Measurements from ENCODE around the gene TBL1XR1. TPM values are rescaled to one million over a fixed set of nuclear protein-coding genes. Genes with fewer than 3 reads are reported as not detected.
A peak's percentile ranks its signal among the peaks of the same experiment; 100 is the strongest.

Gene TBL1XR1
- total and polyA plus RNA-seq, 2 of the 4 experiments (the other 2 are of a cell fraction) = 25.2 to 170 TPM

DNA sequence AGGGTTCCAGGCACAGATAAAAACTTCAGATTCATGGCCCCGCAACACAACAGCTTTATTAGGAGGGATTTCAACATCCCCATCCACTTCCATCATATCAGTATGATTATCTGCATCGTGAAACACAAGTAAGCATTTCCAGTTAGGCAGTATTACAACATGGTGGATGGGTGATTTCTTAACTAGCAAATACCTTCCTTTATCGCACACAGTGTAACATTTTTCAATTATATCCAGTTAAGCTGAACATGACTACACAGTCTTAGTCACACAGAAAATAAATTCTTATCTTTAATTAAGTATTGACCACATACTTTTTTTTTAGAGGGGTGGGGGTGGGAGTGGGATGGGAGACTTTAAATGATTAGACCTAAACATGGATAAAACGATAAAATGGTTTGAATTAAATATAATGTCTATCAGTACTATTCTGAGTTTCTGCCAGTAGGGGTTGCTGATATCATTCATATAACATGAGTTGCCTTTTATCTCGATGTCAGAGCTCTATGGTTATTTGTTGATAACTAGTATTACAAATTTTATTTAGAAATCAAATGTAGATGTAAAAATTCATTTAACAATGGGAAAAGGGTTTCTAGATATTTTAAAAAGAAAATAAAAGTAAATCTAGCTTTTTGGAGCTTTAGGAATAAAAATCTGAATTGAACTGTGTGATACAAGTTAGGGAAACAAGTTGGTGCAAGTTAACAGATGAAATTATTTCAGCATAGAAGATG lies 146.6 kb downstream of the TBL1XR1 start:
- Histone ChIP-seq H3K27me3 (ENCODE audit: control insufficient read depth, insufficient read depth, low read length) (no peaks in the 10 kb centered on the region), H3K23ac (ENCODE audit: low read depth, low read length) (no peak overlapping the region), H3K79me1 (ENCODE audit: low read depth in 1 of 2, low read length in 2 of 2) (peaks cover 16 to 35% of the 10 kb centered on the region in 2 experiments), H3K9ac (ENCODE audit: low read depth, low read length) (no peak overlapping the region), H2AFZ (replicated peaks; ENCODE audit: low read length, poor library complexity) (no peak overlapping the region), H3K56ac (ENCODE audit: extremely low read depth, insufficient read depth, low read length) (no peak overlapping the region), H3K14ac (replicated peaks; ENCODE audit: low read depth, low read length) (no peak overlapping the region), H3K4me1 (ENCODE audit: control insufficient read depth, insufficient read depth, low read length) (no peaks in the 10 kb centered on the region), H4K5ac (ENCODE audit: low read depth, low read length) (no peak overlapping the region; the same call in 1 of the 2 replicates), H2BK120ac (ENCODE audit: low read depth, low read length) (peak overlapping the region; percentile 16; the same call in 1 of the 2 replicates), H3K27ac (ENCODE audit: insufficient read depth, low read length) (no peak overlapping the region; the same call in 1 of the 2 replicates), H2BK5ac (ENCODE audit: low read depth, low read length, poor library complexity, severe bottlenecking) (peak overlapping the region; percentile 0), H3K9me1 (ENCODE audit: insufficient read depth, low read length) (no peaks in the 10 kb centered on the region), H3K4me3 (ENCODE audit: insufficient read depth, low read depth, low read length) (no peak overlapping the region), H3K4me2 (ENCODE audit: low read depth, low read length) (no peak overlapping the region), H2AK5ac (ENCODE audit: low read depth, low read length) (no peak overlapping the region), H4K20me1 (ENCODE audit: insufficient read depth, low read length) (no peaks in the 10 kb centered on the region), H2BK15ac (ENCODE audit: low read depth, low read length) (no peak overlapping the region), H3K18ac (ENCODE audit: low read depth, low read length) (0 out of 2 replicates have a peak overlapping the region, but pooled peaks have one; percentile 43), H3K4ac (ENCODE audit: low read depth, low read length) (no peak overlapping the region), H2BK20ac (ENCODE audit: low read depth, low read length) (peak overlapping the region; percentile 38; the same call in 1 of the 2 replicates), H2AK9ac (replicated peaks; ENCODE audit: low read depth, low read length, poor library complexity) (no peak overlapping the region), H4K91ac (ENCODE audit: insufficient read depth, low read depth, low read length) (no peak overlapping the region), H3K9me3 (ENCODE audit: control insufficient read depth, insufficient read depth, low read length) (no peaks in the 10 kb centered on the region), H4K8ac (ENCODE audit: low read depth in 2 of 2, low read length in 2 of 2) (no peak overlapping the region; a peak in 1 of 4 replicates), H3K36me3 (ENCODE audit: control insufficient read depth, insufficient read depth, low read length) (peaks cover 22% of the 10 kb centered on the region)
- CTCF ChIA-PET = interaction anchor here (0.6 to 1.5 kb wide), 6 partner anchors 13 to 1334 kb away, joined by 3 to 7 read pairs (median 3); no protein-coding TSS in a partner anchor
- in situ Hi-C loops (cut with MboI; ENCODE audit: low sequenced_read_pairs) = loop anchor here (10.0 to 25.0 kb wide), 3 partner anchors 304 to 1334 kb away; no protein-coding TSS in a partner anchor
- dilution Hi-C loops (cut with HindIII; ENCODE audit: low sequenced_read_pairs, unreplicated experiment) = no loop called here
- DNase-seq (peak; percentile 64), ATAC-seq (ENCODE audit: low read depth) (peak; percentile 83)
- no CpG with 5 or more reads among the region's 5 CpGs for WGBS, 2 experiments (ENCODE audit: extremely low coverage in 2 of 2, insufficient read length in 1 of 2)
- intact Hi-C loops (cut with micrococcal nuclease) = loop anchor here (1.0 to 10.0 kb wide), 7 partner anchors 146 to 1334 kb away; no protein-coding TSS in a partner anchor
- no TSS peak for BruUV-seq (replicated peaks)
- POLR2A ChIA-PET (ENCODE audit: unreplicated experiment) = no interaction called here
- TF ChIP-seq NFE2L2 (IDR thresholded peaks at IDR 0.05; ENCODE audit: low read depth, low read length) = no peak
- no peak for TF ChIP-seq RCOR1 (IDR thresholded peaks at IDR 0.05; ENCODE audit: insufficient replicate concordance, low read length)
- no peak for TF ChIP-seq BHLHE40 (IDR thresholded peaks at IDR 0.05; ENCODE audit: low read depth, low read length)
- no peak for TF ChIP-seq USF2 (IDR thresholded peaks at IDR 0.05; ENCODE audit: low read depth, low read length)
- TF ChIP-seq CEBPB (IDR thresholded peaks at IDR 0.05; ENCODE audit: low read depth, low read length) = peak; percentile 40
- no peak for TF ChIP-seq MXI1 (IDR thresholded peaks at IDR 0.05; ENCODE audit: borderline replicate concordance, low read depth, low read length)
- TF ChIP-seq MAFK (IDR thresholded peaks at IDR 0.05; ENCODE audit: low read depth, low read length) = no peak
- peak; percentile 70 for TF ChIP-seq SMC3 (IDR thresholded peaks at IDR 0.05; ENCODE audit: low read depth, low read length)
- peak; percentile 64 for TF ChIP-seq CTCF (conservative IDR thresholded peaks at IDR 0.05; ENCODE audit: low read depth, low read length)
- TF ChIP-seq POLR2A (IDR thresholded peaks at IDR 0.05; ENCODE audit: low read depth, low read length) = 0 out of 2 replicates have a peak, but pooled peaks have one; percentile 35
- no peak for TF ChIP-seq ELK1 (IDR thresholded peaks at IDR 0.05; ENCODE audit: borderline replicate concordance, low read depth, low read length)
- TF ChIP-seq MAZ (IDR thresholded peaks at IDR 0.05; ENCODE audit: borderline replicate concordance, low read depth, low read length) = no peak
- TF ChIP-seq CHD1 (IDR thresholded peaks at IDR 0.05; ENCODE audit: low read depth, low read length) = no peak
- TF ChIP-seq FOS (IDR thresholded peaks at IDR 0.05; ENCODE audit: low read depth, low read length) = no peak

Data from IMR-90 (cell line).